ENCODE data around the gene CES4A.

DNA sequence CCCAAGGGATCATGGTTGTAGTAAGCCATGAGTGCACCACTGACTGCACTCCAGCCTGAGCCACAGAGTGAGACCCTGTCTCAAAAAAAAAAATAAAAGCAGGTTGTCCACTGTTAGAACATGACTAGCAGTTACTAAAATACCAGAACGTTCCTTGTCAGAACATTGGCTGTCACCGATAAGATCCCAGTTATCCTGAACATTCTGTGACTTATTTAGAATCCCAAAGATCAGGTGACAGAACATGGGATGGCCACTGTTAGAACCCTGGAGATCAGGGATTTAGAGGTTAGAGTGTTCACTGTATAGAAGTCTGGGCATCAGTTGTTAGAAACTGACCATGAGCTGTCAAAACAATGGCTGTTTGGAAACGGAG, 8.6 kb downstream of the CES4A start:
- TF ChIP-seq, protein P1, sequence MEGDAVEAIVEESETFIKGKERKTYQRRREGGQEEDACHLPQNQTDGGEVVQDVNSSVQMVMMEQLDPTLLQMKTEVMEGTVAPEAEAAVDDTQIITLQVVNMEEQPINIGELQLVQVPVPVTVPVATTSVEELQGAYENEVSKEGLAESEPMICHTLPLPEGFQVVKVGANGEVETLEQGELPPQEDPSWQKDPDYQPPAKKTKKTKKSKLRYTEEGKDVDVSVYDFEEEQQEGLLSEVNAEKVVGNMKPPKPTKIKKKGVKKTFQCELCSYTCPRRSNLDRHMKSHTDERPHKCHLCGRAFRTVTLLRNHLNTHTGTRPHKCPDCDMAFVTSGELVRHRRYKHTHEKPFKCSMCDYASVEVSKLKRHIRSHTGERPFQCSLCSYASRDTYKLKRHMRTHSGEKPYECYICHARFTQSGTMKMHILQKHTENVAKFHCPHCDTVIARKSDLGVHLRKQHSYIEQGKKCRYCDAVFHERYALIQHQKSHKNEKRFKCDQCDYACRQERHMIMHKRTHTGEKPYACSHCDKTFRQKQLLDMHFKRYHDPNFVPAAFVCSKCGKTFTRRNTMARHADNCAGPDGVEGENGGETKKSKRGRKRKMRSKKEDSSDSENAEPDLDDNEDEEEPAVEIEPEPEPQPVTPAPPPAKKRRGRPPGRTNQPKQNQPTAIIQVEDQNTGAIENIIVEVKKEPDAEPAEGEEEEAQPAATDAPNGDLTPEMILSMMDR (IDR thresholded peaks at IDR 0.05) = no peak
- TF ChIP-seq, protein P2, sequence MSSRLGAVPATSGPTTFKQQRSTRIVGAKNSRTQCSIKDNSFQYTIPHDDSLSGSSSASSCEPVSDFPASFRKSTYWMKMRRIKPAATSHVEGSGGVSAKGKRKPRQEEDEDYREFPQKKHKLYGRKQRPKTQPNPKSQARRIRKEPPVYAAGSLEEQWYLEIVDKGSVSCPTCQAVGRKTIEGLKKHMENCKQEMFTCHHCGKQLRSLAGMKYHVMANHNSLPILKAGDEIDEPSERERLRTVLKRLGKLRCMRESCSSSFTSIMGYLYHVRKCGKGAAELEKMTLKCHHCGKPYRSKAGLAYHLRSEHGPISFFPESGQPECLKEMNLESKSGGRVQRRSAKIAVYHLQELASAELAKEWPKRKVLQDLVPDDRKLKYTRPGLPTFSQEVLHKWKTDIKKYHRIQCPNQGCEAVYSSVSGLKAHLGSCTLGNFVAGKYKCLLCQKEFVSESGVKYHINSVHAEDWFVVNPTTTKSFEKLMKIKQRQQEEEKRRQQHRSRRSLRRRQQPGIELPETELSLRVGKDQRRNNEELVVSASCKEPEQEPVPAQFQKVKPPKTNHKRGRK (CRISPR knock-in tag; IDR thresholded peaks at IDR 0.05; ENCODE audit: borderline replicate concordance) = no peak
- no peak for TF ChIP-seq NR3C1 (CRISPR knock-in tag; conservative IDR thresholded peaks at IDR 0.05; ENCODE audit: low read depth)

Measured in WTC11 (cell line).